DOHH2 (cell line): Measurements from ENCODE around the gene TAS2R1.

Source experiments
- H3F3A ChIP-seq: fragments of 200-600 bp; sonication (generic), shearing (Covaris generic); 2 replicates; pipeline ENCODE4 v1.6.0; 2016; ENCODE audit warnings: antibody characterized with exemption, mild to moderate bottlenecking; ENCODE audit not compliant: control insufficient read depth, insufficient read depth
- H3K27ac ChIP-seq: fragments of 200-600 bp; sonication (generic); 2 replicates; pipeline ENCODE4 v1.5.1; 2014; ENCODE audit warnings: low read depth, mild to moderate bottlenecking, low read length, moderate library complexity
- H3K27me3 ChIP-seq: fragments of 200-600 bp; sonication (generic); 2 replicates; pipeline ENCODE4 v1.6.1; 2014; ENCODE audit warnings: mild to moderate bottlenecking, low read length, mixed read lengths; ENCODE audit not compliant: control insufficient read depth
- H3K36me3 ChIP-seq: fragments of 200-600 bp; sonication (generic); 2 replicates; pipeline ENCODE4 v1.6.1; 2014; ENCODE audit warnings: mild to moderate bottlenecking, low read length, moderate library complexity, mixed read lengths; ENCODE audit not compliant: control insufficient read depth
- H3K4me1 ChIP-seq: fragments of 200-600 bp; sonication (generic); 2 replicates; pipeline ENCODE4 v1.6.1; 2014; ENCODE audit warnings: mild to moderate bottlenecking, low read length, mixed read lengths; ENCODE audit not compliant: control insufficient read depth
- H3K4me2 ChIP-seq: fragments of 200-600 bp; sonication (generic); 2 replicates; pipeline ENCODE4 v1.6.0; 2014; ENCODE audit warnings: mild to moderate bottlenecking, low read length, moderate library complexity
- H3K4me3 ChIP-seq: fragments of 200-600 bp; sonication (generic); 2 replicates; pipeline ENCODE4 v1.5.1; 2014; ENCODE audit warnings: mild to moderate bottlenecking, low read length, mixed read lengths
- H3K79me2 ChIP-seq: fragments of 200-600 bp; sonication (generic); 2 replicates; pipeline ENCODE4 v1.6.1; 2014; ENCODE audit warnings: mild to moderate bottlenecking, low read length, mixed read lengths; ENCODE audit not compliant: control insufficient read depth
- H3K9me2 ChIP-seq: fragments of 200-600 bp; sonication (generic); replicated peaks from 2 replicates; pipeline ENCODE4 v1.6.1; 2014; ENCODE audit warnings: mild to moderate bottlenecking, low read length, mixed read lengths; ENCODE audit not compliant: control insufficient read depth
- H3K9me3 ChIP-seq: fragments of 200-600 bp; sonication (generic); 2 replicates; pipeline ENCODE4 v1.6.1; 2014; ENCODE audit warnings: antibody characterized with exemption, low read length, mixed read lengths; ENCODE audit not compliant: control insufficient read depth, insufficient read depth
- H4K20me1 ChIP-seq: fragments of 200-600 bp; sonication (generic); 2 replicates; pipeline ENCODE4 v1.6.0; 2014; ENCODE audit warnings: low read depth, mild to moderate bottlenecking, antibody characterized with exemption, low read length, moderate library complexity; ENCODE audit not compliant: control insufficient read depth, insufficient read depth
- EZH2phosphoT487 ChIP-seq: fragments of 200-600 bp; sonication (generic); IDR thresholded peaks from 2 replicates; pipeline ENCODE4 v1.6.1; 2017; ENCODE audit warnings: borderline replicate concordance, mild to moderate bottlenecking, antibody characterized with exemption, low read length, moderate library complexity, mixed read lengths
- TF ChIP-seq, protein P1 (sequence below): fragments of 200-600 bp; sonication (generic); IDR thresholded peaks from one replicate; pipeline ENCODE4 v1.5.1; 2014; ENCODE audit warnings: antibody characterized with exemption, mild to moderate bottlenecking, low read depth, low read length; ENCODE audit not compliant: poor library complexity, severe bottlenecking

Gene TAS2R1

DNA sequence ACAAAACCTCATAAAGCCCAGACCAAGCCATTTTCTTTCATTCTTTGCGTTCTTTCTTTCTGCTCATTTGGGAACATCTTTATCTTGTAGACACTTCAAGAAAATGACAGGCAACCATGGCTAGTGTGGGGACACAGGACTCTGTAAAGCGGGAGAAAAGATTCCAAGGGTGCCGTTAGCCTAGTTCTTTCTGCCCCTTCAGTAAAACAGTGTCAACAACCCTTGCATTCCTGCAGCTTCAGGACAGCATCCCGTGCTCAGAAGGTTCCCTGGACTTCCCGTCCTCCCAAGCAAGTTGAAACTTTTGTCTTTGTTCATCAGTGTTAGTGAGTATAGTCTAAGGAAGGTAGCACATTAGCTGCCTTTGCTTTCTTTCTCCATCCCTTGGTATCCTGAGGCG, 41.9 kb downstream of the TAS2R1 start:
- no peak for TF ChIP-seq EZH2phosphoT487
- TF ChIP-seq, protein P1, sequence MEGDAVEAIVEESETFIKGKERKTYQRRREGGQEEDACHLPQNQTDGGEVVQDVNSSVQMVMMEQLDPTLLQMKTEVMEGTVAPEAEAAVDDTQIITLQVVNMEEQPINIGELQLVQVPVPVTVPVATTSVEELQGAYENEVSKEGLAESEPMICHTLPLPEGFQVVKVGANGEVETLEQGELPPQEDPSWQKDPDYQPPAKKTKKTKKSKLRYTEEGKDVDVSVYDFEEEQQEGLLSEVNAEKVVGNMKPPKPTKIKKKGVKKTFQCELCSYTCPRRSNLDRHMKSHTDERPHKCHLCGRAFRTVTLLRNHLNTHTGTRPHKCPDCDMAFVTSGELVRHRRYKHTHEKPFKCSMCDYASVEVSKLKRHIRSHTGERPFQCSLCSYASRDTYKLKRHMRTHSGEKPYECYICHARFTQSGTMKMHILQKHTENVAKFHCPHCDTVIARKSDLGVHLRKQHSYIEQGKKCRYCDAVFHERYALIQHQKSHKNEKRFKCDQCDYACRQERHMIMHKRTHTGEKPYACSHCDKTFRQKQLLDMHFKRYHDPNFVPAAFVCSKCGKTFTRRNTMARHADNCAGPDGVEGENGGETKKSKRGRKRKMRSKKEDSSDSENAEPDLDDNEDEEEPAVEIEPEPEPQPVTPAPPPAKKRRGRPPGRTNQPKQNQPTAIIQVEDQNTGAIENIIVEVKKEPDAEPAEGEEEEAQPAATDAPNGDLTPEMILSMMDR = no peak
- no peaks in the 10 kb centered on the region for H3F3A ChIP-seq

DNA sequence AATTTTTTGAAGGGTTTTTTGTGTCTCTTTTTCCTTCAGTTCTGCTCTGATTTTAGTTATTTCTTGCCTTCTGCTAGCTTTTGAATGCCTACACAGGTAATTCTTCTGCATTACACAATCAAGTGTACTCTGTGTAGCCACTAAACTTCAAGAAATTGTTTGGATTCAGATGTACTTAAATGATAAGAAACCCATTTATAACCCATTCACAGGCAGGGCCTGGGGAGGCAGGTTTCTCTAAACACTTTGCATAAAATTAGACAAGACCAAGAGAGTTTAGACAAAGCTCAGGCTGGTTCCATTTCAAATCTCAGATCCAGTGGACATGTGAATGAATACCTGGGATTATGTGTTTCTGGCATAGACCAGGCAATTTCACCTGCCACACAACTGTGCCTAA, 43.0 kb downstream of the TAS2R1 start:
- Histone ChIP-seq H3K27ac (no peak overlapping the region), H3K4me2 (no peak overlapping the region), H3K9me2 (no peaks in the 10 kb centered on the region), H3K4me3 (no peak overlapping the region), H3K36me3 (no peaks in the 10 kb centered on the region), H3K9me3 (no peaks in the 10 kb centered on the region), H4K20me1 (no peaks in the 10 kb centered on the region), H3K79me2 (no peaks in the 10 kb centered on the region), H3K4me1 (no peaks in the 10 kb centered on the region), H3K27me3 (no peaks in the 10 kb centered on the region), H3F3A (no peaks in the 10 kb centered on the region)
- TF ChIP-seq, protein P1 = no peak
- no peak for TF ChIP-seq EZH2phosphoT487

More for the DNA sequence above, 41.9 kb downstream of the TAS2R1 start:
- no peaks in the 10 kb centered on the region for H3K9me3 ChIP-seq
- no peaks in the 10 kb centered on the region for H3K79me2 ChIP-seq
- H3K9me2 ChIP-seq = no peaks in the 10 kb centered on the region
- no peaks in the 10 kb centered on the region for H3K4me1 ChIP-seq
- H4K20me1 ChIP-seq = no peaks in the 10 kb centered on the region
- no peak overlapping the region for H3K4me2 ChIP-seq
- H3K27me3 ChIP-seq = no peaks in the 10 kb centered on the region
- no peaks in the 10 kb centered on the region for H3K36me3 ChIP-seq
- no peak overlapping the region for H3K4me3 ChIP-seq
- no peak overlapping the region for H3K27ac ChIP-seq

DNA sequence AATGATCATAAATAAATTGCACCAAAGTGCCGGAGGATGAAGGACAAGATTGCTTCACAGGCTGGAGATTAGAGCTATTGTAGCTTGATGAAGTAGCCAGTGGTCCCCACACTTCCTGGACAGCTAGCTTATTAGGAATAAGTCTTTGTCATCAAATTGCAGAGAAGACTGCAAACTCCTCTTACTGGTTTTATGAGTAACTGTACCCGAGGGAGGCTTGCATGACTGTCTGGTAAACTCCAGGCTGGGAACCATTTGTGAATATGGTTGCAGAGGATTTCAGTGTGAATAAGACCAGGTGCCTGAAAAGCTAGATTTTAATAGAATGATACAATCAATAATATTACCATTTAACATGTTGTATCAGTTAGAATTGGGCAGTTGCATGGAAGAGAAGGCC, 47.7 kb downstream of the TAS2R1 start:
- Histone ChIP-seq H3K27ac (no peak overlapping the region), H4K20me1 (no peaks in the 10 kb centered on the region), H3K9me2 (no peaks in the 10 kb centered on the region), H3F3A (no peaks in the 10 kb centered on the region), H3K4me3 (no peak overlapping the region), H3K27me3 (no peaks in the 10 kb centered on the region), H3K4me2 (no peak overlapping the region), H3K9me3 (no peaks in the 10 kb centered on the region), H3K36me3 (no peaks in the 10 kb centered on the region), H3K79me2 (no peaks in the 10 kb centered on the region), H3K4me1 (no peaks in the 10 kb centered on the region)
- TF ChIP-seq EZH2phosphoT487 = no peak
- TF ChIP-seq, protein P1 = no peak
